G401 (cell line): Measurements from ENCODE around the gene PTPRH. TPM values are rescaled to one million over a fixed set of nuclear protein-coding genes. Genes with fewer than 3 reads are reported as not detected.
"Not testable (repeated sequence)": the region's sequence is repeated elsewhere in the genome, so short reads cannot be mapped to it uniquely, and the experiment has no call there.

Experiments
- DNase-seq: peaks from one replicate; pipeline ENCODE4 v3.0.0-alpha.2; 2015; ENCODE audit warnings: low spot score
- in situ Hi-C: cut with HindIII; loops from 2 replicates; pipeline ENCODE4 v1.10.0; 2016; ENCODE audit warnings: low sequenced_read_pairs, mixed read lengths
- total RNA-seq: library from RNA; depleted of rRNA; stranded (reverse); fragments of >200 nt; shearing (Covaris generic); gene quantifications from 2 replicates; pipeline ENCODE4 v1.2.3, GENCODE V29; 2014

The PTPRH gene
- total RNA-seq, 1 experiment from 2014 or later, result 20.7 TPM

DNA sequence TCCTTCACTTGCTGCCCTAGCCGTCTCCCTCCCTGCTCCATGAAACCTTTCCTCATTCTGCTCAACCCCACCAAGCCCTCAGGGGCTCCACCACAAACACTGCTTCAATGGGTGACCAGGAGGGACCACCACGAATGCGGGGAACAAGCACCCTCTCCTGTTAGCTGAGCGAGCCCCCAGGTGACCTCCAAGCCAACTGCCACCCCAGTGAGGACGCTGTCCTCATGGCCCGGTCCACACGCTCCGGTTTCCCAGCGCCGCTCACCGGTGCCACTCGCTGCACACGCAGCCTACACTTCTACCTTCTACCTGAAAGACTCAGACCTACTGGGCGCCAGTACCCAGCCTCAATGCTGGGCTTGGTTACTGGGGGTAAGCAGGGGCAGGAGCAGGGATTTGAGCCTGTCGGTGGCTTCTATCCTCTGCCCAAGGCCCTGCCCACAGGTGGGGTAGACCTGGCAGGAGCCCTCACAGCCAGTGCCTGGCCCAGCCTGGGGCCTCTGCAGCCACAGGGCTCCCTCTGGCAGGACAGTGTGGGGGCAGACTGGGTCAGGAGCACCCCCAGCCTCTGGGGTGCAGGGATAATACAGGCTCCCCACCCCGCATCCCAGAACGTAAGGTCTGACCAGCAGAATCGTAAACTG is 20.0 kb upstream of the PTPRH start:
- no peak for DNase-seq
- in situ Hi-C loops, result no loop called here

- DNase-seq, result no peak
- in situ Hi-C loops, result no loop called here
These were observed 19.2 kb upstream of the PTPRH start, which contains the start of gene TMEM86B for GRCh38 chr19:55228403-55229031. Gene TMEM86B (minus strand): TSS chr19:55228763. CDS start chr19:55228741, 22 bp downstream.

DNA sequence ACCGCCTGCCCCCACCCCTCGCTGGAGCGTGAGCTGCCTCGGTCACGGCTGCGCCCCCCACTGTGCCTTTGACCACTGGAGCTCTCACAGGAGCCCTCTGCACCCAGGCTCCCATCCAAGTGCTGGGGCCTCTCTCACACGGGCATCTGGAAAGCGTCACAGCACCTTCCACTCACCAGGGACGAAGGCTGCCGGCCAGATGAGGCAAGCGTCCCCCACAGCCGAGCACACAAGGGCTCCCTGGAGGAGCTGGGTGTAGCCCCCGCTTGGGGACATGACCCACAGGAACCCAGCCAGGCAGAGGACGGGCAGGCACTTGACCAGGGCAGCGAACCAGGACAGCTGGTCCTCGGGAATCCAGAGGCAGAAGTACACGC is 18.7 kb upstream of the PTPRH start:
- DNase-seq, result no peak
- in situ Hi-C loops, result no loop called here

DNA sequence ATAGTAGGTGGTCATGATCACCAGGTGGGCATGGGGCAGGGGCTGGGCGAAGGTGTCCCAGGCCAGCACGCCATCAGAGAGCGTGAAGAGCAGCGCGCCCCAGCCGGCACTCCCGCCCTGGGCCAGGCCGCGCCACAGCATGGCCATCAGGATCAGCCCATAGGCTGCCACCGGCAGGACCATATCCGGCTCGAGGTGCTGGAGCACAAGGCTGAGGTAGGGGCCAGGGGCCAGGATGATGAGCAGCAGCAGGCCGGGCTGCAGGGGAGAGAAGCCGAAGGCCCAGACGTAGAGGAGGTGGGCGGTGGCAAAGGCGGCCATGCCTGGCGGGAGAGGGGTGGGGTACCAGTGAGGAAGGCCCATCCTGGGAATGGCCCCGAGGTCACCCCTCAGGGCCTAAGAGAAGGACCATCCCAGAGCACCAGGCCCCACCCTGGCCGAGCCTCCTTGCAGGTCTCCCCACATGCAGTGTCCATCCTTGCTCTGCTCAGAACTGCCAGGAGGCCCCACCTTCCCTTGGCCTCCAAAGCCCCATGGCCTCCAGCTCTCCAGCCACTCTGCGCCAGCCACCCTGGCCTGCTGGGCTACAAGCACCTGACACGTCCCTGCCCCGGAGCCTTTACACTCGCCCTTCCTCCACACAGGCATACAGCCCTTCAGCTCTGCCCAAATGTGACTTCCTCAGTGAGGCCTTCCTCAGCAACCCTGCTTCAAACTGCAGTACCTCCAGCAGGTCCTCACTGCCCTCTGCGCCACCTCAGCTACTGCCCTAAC is 18.1 kb upstream of the PTPRH start:
- no peak for DNase-seq
- in situ Hi-C loops, result no loop called here

- in situ Hi-C loops, result no loop called here
- no peak for DNase-seq
These were observed 17.5 kb upstream of the PTPRH start for GRCh38 chr19:55226788-55227187.

GRCh38 chr19:55226273-55226672 is 17.0 kb upstream of the PTPRH start:
- no peak for DNase-seq
- in situ Hi-C loops, result no loop called here

DNA sequence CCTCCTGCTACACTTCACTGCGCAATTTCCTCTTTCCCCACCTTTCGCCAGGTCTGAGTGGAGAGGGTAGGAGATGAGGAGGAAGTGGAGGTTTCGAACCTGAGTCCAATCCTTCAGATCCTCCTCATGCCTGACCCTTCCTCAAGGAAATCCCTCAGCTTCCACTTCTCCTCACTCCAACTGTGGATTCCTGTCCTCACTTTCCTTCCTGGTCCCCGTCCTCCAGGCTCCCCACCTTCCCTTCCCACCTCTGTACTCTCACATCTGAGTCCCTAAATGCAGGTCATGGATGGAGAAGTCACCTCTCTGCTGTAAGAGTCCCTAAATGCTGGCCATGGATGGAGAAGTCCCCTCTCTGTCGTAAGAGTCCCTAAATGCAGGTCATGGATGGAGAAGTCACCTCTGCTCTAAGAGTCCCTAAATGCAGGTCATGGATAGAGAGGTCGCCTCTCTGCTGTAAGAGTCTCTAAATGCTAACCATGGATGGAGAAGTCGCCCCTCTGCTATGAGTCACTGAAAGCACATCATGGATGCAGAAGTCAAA is 16.2 kb upstream of the PTPRH start:
- in situ Hi-C loops, result no loop called here
- DNase-seq, result no peak

DNA sequence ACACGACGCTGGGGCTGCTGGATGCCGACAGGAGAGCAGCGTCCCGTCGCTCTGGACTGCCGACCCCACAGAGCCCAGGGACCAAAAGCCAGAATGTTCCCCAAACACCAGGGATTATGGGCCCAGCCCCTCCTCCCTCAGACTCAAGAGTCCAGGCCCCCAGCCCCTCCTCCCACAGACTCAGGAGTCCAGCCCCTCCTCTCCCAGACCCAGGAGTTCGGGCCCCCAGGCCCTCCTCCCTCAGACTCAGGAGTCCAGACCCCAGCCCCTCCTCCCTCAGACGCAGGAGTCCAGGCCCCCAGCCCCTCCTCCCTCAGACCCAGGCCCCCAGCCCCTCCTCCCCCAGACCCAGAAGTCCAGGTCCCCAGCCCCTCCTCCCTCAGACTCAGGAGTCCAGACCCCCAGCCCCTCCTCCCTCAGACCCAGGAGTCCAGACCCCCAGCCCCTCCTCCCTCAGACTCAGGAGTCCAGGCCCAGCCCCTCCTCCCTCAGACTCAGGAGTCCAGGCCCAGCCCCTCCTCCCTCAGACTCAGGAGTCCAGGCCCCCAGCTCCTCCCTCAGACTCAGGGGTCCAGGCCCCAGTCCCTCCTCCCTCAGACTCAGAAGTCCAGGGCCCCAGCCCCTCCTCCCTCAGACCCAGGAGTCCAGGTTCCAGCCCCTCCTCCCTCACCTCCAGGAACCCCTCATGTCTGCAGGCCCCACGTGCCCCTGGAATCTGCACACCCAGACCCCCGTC is 15.5 kb upstream of the PTPRH start:
- DNase-seq, in situ Hi-C loops: not testable (repeated sequence)

GRCh38 chr19:55224038-55224665 is 14.9 kb upstream of the PTPRH start:
- in situ Hi-C loops, result no loop called here
- no peak for DNase-seq

- DNase-seq, result no peak
- in situ Hi-C loops, result no loop called here
These were observed 14.2 kb upstream of the PTPRH start for GRCh38 chr19:55223291-55224037.

- no peak for DNase-seq
- in situ Hi-C loops, result no loop called here
These were observed 11.2 kb upstream of the PTPRH start for GRCh38 chr19:55220525-55220924.

DNA sequence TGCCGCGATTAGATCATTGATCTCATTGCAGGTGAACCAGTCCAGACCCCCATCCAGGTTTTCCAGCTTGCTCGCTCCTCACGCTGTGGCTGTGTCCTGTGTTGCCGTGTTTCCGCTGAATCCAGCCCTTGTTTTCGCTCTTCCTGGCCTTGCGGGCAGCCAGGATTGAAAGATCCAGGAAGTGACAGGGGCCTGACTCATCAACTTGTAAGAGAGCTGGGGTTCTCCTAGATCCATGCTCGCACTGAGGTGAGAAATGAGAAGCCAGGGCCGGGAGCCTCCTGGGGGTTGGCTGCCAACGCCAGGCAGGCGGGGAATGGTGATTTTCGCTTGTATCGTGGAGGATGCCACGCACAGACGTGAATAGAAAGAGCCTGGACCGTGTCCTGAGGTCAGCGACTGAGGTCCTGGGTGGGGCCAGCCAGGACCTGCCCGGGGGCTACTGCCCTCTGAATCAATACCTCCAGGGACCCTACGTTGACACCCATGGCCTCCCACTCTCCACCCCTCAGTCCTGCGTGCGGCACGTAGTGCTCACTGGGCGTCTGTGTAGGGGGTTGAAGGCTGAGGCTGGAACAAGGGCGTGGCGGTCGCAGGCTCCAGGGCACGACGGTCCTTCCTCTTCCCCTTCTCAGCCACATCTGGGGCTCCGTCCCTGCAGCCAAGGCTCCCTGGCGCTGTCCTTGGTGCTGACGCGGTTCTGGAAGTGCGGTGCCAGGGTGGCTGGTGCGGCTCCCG is 7.3 kb upstream of the PTPRH start:
- in situ Hi-C loops, result no loop called here
- DNase-seq, result peak; percentile 97

- in situ Hi-C loops, result no loop called here
- DNase-seq, result no peak
These were observed 4.2 kb upstream of the PTPRH start for GRCh38 chr19:55213547-55213946.

DNA sequence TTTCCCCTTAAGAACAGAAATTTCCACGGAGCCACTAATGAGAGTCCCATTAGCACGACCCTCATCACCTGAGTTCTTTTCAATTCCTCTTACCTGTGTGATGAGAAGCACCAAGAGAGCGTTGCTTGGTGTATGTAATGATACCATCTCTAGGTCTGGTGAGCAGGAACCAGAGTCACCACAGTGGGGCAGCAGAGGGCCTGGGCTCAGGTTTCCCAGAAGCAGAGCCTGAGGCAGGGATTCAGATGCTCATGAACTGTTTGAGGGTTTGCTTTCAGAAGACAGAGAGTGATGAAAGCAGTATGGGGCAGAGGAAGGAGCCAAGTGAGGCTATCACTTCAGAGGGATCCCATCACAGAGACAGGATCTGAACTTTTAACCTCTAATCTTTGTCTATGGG is 3.1 kb upstream of the PTPRH start:
- in situ Hi-C loops, result no loop called here

DNA sequence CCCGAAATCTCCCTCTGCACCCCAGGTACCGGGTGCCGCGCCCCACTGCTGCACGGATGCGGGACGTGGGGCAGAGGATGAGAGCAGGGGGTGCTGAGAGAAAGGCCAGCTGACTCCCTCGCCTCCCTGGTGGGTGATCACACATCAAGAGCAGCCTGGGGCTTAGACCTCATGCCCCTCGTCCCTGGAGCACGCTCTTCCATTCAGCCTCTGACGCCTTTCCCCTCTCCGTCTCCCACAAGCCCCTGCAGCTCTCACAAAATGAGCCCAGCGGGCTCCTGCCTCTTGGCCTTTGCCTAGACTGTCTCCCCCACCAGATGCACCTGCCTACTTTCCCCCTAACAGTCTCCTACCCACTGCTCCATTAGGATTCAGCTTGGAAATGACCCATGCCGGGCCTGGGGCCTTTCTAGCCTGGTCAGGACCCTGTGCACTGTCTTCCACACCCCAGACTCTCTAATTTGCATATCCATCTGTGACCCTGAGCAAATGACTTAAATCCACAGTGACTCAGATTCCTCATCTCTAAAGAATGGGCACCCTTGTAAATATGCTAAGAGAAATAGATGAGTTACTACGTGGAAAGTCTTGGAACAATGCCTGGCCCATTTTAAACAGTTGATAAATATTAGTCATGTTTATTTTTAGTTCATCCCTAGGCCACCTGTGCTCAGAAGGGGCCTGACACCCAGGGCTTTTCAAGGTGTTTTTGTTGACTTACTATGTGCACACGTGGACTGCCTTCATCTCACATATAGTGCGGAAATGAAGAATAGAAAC is 582 bp upstream of the PTPRH start:
- in situ Hi-C loops, result no loop called here
- DNase-seq, result no peak

More for the DNA sequence above, 3.1 kb upstream of the PTPRH start:
- DNase-seq, result peak; percentile 43

GRCh38 chr19:55206664-55207500 is 2.4 kb downstream of the PTPRH start:
- in situ Hi-C loops, result no loop called here
- DNase-seq, result no peak
